Activated CD4-positive, alpha-beta T cell treated with anti-CD3 and anti-CD28 coated beads for 48 hours (primary cell): Measurements from ENCODE around the gene GRM4.

Experiments used
- DNase-seq: peaks from one replicate; pipeline ENCODE4 v3.0.0-alpha.2; 2020

Gene GRM4

GRCh38 chr6:33990061-33990541 lies 155.8 kb downstream of the GRM4 start:
- DNase-seq = no peak

- no peak for DNase-seq
Observed at GRCh38 chr6:33989016-33989854, 156.7 kb downstream of the GRM4 start.

GRCh38 chr6:33988121-33989015 lies 157.5 kb downstream of the GRM4 start:
- no peak for DNase-seq

GRCh38 chr6:33987531-33988021 lies 158.3 kb downstream of the GRM4 start:
- no peak for DNase-seq

- no peak for DNase-seq
Observed at GRCh38 chr6:33985947-33986346, 159.9 kb downstream of the GRM4 start.

- DNase-seq = no peak
Observed at GRCh38 chr6:33985313-33985751, 160.6 kb downstream of the GRM4 start.

GRCh38 chr6:33984466-33985312 lies 161.2 kb downstream of the GRM4 start:
- no peak for DNase-seq

- DNase-seq = no peak
Observed at GRCh38 chr6:33983721-33984465, 162.0 kb downstream of the GRM4 start.

GRCh38 chr6:33983109-33983716 lies 162.7 kb downstream of the GRM4 start:
- no peak for DNase-seq

GRCh38 chr6:33981861-33982260 lies 164.0 kb downstream of the GRM4 start:
- DNase-seq = no peak

GRCh38 chr6:33981421-33981820 lies 164.5 kb downstream of the GRM4 start:
- DNase-seq = no peak

GRCh38 chr6:33980176-33981175 lies 165.4 kb downstream of the GRM4 start:
- no peak for DNase-seq

- no peak for DNase-seq
Observed at GRCh38 chr6:33979750-33980149, 166.1 kb downstream of the GRM4 start.

GRCh38 chr6:33978412-33979150 lies 167.3 kb downstream of the GRM4 start:
- DNase-seq = no peak

- no peak for DNase-seq
Observed at GRCh38 chr6:33977606-33978411, 168.1 kb downstream of the GRM4 start.

GRCh38 chr6:33976437-33977360 lies 169.2 kb downstream of the GRM4 start:
- no peak for DNase-seq
